RKO (cell line): Measurements from ENCODE around the gene ATP6V0A4.
"Not testable (repeated sequence)": the region's sequence is repeated elsewhere in the genome, so short reads cannot be mapped to it uniquely, and the experiment has no call there.

Experiments used
- DNase-seq: peaks from one replicate; pipeline ENCODE4 v3.0.0-alpha.2; 2016; ENCODE audit warnings: low spot score

Gene ATP6V0A4

GRCh38 chr7:138700857-138701536 is 97.0 kb downstream of the ATP6V0A4 start, which contains the start of gene SVOPL:
Gene SVOPL (minus strand): TSS chr7:138701362. CDS start chr7:138679045, 22,317 bp downstream.
- no peak for DNase-seq

- DNase-seq: no peak
Observed at GRCh38 chr7:138699661-138700060, 98.3 kb downstream of the ATP6V0A4 start.

GRCh38 chr7:138698281-138698680 is 99.7 kb downstream of the ATP6V0A4 start:
- no peak for DNase-seq

- DNase-seq: no peak
Observed at GRCh38 chr7:138697535-138698182, 100.3 kb downstream of the ATP6V0A4 start.

GRCh38 chr7:138695776-138696175 is 102.2 kb downstream of the ATP6V0A4 start:
- DNase-seq: not testable (repeated sequence)

GRCh38 chr7:138695106-138695505 is 102.9 kb downstream of the ATP6V0A4 start:
- no peak for DNase-seq

GRCh38 chr7:138691178-138691577 is 106.8 kb downstream of the ATP6V0A4 start:
- DNase-seq: no peak

GRCh38 chr7:138690495-138690894 is 107.5 kb downstream of the ATP6V0A4 start:
- DNase-seq: no peak

- DNase-seq: not testable (repeated sequence)
Observed at GRCh38 chr7:138688037-138688436, 110.0 kb downstream of the ATP6V0A4 start.

- DNase-seq: no peak
Observed at GRCh38 chr7:138684340-138684739, 113.7 kb downstream of the ATP6V0A4 start.

GRCh38 chr7:138679793-138680192 is 118.2 kb downstream of the ATP6V0A4 start:
- DNase-seq: no peak

GRCh38 chr7:138670594-138670993 is 127.4 kb downstream of the ATP6V0A4 start:
- DNase-seq: no peak

- no peak for DNase-seq
Observed at GRCh38 chr7:138669364-138669763, 128.6 kb downstream of the ATP6V0A4 start.

GRCh38 chr7:138668946-138669345 is 129.1 kb downstream of the ATP6V0A4 start:
- DNase-seq: no peak

GRCh38 chr7:138668229-138668596 is 129.8 kb downstream of the ATP6V0A4 start:
- no peak for DNase-seq

GRCh38 chr7:138667535-138668228 is 130.3 kb downstream of the ATP6V0A4 start:
- no peak for DNase-seq

GRCh38 chr7:138666385-138666784 is 131.6 kb downstream of the ATP6V0A4 start:
- no peak for DNase-seq

- no peak for DNase-seq
Observed at GRCh38 chr7:138665669-138666140, 132.3 kb downstream of the ATP6V0A4 start.

- no peak for DNase-seq
Observed at GRCh38 chr7:138665249-138665648, 132.7 kb downstream of the ATP6V0A4 start.

- no peak for DNase-seq
Observed at GRCh38 chr7:138663725-138664710, 134.0 kb downstream of the ATP6V0A4 start.

- no peak for DNase-seq
Observed at GRCh38 chr7:138662991-138663320, 135.0 kb downstream of the ATP6V0A4 start.
